Cerebellar nuclear complex (tissue), 1 donor: ENCODE data around the gene ERAS.

ENCODE experiments used
- DNase-seq, 2 experiments: peaks; one replicate each; lab custom pipeline; 2025; lab: John Stamatoyannopoulos, UW

The ERAS gene, protein sequence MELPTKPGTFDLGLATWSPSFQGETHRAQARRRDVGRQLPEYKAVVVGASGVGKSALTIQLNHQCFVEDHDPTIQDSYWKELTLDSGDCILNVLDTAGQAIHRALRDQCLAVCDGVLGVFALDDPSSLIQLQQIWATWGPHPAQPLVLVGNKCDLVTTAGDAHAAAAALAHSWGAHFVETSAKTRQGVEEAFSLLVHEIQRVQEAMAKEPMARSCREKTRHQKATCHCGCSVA

DNA sequence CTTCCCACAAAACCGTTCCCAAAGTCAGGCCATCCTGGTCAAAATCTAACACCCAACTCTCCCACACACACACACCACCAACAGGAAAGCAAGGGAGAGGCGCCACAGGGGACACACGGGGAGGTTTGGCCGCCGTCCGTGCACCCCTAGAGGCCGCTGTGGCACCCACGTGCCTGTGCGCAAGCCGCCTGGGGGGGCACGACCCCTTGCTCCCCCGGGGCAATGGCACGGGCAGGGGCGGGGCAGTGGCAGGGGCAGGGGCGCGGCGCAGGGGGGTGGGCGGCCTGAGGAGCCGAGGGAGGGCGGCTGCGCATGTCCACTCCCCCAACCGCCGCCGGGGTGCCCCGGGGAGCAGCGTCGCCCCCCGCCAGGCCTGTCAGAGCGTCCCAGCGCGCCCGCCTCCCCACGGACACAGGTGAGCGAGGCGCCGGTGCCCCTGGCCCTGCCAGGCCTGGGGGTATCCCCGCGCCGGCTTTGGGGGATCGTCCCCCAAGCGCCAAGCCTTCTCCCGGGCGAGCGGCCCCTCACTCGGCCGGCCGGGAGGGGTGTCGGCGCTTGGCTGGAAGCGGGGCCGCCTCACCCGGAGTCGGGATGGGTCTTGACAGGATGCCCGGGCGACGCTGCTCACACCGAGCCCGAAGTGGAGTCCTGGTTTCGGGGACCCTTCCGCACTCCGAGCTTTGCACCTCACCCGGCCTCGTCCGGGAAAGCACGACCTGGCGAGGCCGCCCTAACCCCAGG lies at the start of gene ERAS:
Gene ERAS (plus strand): TSS at position 379 of the 741 bp plus-strand sequence. CDS start 2,611 bp downstream, outside the sequence.
- DNase-seq: no peak

DNA sequence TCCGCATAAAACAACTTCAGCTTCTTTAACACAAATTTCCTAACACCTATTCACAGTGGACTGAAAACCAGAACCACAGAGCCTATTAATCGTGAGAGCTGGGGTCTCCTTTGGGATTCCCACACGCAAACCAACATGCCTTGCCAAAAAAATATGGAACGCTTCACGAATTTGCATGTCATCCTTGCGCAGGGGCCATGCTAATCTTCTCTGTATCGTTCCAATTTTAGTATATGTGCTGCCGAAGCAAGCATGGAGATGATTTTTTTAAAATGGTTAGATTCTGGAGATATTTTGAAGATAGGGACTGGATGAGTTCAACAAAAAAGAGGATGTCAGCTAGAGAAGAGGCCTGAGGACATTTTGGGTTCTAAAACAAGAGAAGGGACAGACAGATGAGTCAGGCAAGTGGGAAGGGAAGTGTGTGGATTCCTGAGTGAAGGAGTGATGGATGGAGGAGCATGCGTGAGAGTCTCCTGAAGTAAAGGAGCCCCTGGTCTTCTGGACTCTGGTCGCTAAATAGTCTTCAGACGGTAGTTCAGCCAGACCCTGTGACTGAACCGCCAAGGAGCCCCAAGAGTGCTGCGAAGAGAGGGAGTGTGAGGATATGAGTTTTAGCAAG lies 49.4 kb upstream of the ERAS start:
- no peak for DNase-seq

DNA sequence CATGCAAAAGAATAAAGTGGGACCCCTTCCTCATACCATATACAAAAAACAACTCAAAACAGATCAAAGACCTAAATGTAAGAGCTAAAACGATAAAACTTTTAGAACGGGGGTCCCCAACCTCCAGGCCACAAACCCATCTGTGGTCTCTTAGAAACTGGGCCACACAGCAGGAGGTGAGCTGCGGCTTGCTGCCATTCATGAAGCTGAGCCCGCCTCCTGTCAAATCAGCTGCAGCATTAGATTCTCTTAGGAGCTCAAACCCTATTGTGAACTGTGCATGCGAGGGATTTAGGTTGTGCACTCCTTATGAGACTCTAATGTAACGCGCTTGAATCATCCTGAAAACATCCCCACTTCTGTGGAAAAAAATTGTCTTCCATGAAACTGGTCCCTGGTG lies 46.9 kb upstream of the ERAS start:
- DNase-seq: no peak

DNA sequence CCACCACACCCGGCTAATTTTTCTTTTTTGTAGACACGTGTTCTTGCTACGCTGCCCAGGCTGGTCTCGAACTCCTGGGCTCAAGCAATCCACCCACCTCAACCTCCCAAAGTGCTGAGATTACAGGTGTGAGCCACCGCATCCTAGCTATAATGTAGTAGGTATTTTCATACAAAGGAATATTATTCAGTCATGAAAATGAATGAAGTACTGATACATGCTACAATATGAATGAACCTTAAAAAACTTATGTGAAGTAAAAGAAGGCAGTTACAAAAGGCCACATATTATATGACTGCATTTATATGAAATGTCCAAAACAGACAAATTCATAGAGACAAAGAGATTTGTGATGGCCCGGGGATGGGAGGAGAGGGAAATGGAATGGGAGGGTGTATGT lies 44.6 kb upstream of the ERAS start:
- no peak for DNase-seq

DNA sequence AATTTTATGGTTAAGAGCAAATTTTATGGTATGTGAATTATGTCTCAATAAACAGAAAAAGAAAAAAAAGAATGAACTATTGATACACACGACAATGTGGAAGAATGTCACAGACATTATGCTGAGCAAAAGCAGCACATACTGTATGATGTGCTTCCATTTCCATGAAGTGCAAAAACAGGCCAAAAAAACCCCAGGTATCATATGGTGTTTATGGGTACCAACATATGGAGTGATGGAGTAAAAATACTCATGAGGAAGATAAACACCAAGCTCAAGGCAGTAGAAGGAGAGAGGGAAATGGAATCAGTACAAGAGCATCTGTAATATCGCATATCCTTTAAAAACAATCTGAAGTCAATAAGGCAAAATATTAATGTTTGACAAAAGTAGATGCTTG lies 44.1 kb upstream of the ERAS start:
- DNase-seq: no peak

DNA sequence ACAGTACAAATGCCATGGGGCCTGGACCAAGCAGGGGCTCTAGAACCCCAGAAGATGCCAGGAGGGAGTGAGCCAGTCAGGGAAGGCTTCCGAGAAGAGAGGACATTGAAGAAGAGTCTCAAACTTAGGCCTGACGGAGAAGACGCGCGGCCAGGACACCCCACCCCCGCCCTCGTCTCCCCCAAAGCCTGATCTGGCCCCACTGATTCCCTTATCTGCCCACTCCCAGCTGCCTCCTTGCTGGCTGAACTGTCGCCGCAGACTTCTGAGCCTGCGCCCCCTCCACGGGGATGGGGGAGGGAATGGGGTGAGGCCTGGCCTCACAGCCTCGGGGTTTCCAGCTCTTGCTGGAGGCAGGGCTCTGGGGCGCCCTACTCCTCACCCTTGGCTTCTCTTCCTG lies 43.5 kb upstream of the ERAS start:
- no peak for DNase-seq

DNA sequence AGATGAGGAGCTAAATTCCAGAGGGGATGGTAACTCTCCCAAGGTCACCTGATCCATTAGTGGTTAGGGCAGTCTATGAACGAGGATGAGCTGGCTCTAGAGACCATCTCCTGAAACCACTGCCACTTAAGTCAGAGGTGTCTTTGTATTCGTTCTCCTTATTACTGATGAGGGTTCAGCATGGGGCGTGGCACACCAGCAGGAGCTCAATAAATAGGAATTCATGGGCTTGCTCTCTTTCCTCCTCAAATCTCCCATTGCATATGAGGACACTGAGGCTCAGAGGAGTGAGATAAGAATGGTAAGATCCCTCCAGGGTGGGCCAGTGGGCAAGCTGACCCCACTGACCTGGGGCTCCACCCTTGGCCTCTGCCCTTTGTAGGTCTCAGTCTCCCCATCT lies 41.6 kb upstream of the ERAS start:
- DNase-seq: no peak

DNA sequence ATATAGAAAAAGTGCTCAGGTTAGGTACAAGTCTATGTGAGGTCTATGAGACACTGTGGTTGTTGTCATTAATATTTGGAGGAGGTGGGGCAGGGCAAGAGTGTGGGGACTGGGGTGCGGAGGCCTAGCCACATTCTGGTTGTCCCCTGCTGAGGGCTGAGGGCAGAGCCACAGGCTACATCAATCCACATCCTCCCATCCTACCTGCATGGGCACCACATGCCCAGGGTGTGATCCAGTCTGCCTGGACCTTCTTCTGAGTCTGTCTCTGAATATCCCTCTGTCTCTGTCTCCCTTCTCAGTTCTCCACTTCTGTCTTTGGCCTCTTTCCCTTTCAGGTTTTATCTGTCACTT lies 41.1 kb upstream of the ERAS start:
- DNase-seq: no peak

DNA sequence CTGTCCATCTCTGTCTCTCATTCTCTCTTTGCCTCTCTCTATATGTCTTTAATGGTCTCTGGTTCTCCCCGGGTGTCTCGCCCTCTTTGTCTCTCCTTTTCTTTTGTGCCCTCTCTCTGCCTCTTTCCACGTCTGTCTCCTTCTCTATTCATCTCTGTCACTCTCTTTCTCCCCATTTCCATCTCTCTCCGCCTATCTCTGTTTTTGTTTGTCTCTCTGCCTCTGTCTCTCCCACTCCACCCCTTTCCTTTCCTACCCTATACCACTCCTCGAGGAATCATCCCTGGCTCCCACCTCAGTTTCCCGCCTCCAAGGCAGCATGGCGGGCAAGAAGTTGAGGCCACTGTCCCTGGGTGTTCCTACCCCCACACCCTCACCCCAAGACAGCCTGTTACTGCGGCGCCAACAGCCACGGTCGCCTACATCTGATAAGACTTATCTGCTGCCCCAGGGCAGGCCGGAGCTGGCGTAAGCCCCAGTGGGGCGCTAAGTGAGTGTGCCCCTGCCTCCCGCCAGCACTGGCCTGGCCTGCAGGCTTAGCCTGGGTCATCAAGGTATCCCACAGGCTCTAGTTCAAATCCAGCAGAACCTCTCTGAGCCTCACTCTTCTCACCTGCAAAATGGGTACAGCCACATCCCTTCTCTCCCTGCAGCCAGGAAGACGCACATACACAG lies 40.6 kb upstream of the ERAS start:
- no peak for DNase-seq

DNA sequence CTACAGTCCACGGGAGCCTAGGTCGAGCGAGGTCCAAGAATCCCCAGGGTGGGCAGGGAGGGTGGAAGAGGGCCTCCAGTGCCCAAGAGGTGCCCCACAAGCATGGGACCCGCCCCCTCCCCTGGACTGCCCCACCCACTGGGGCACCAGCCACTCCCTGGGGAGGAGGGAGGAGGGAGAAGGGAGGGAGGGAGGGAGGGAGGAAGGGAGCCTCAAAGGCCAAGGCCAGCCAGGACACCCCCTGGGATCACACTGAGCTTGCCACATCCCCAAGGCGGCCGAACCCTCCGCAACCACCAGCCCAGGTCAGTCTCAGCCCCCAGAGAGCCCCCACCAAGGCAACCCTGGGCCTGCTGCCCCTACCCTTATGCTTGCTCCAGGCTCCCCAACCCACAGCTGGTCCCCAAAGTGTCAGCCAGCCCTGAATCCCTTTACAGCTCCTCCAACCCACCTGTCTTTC lies 39.9 kb upstream of the ERAS start, which contains the start of gene GATA1:
Gene GATA1 (plus strand): TSS at position 250 of the 460 bp plus-strand sequence. CDS start 4,520 bp downstream, outside the sequence.
- no peak for DNase-seq

DNA sequence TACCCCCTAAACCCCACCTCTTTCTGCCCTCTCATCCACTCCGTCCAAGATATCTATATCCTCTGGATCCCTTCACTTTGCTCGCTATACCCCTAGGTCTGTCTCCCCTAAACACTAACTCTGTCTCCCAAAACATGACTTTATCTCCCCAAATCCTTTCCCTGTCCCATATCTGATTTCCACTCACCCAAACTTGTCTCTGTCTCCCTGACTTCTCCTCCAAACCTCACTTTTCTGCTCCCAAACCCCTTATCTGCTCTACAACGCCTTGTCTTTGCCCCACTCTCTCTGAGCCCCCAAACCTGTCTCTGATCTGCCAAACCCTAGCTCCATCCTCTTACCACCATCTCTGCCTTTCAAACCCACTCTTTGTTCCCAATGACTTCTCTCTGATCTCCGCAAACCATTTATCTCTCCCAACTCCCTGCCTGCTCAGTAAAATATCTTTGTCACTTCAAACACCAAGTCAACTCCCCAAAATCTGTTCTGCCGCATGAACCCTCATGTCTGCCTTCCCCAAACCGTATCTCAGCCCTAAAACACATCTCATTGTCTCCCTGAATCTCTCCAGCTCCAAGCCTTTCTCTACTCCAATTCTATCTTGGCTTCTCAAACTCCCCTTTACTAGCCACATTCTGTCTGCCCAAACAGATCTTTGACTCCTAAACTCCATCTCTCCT lies 39.3 kb upstream of the ERAS start:
- DNase-seq: no peak

DNA sequence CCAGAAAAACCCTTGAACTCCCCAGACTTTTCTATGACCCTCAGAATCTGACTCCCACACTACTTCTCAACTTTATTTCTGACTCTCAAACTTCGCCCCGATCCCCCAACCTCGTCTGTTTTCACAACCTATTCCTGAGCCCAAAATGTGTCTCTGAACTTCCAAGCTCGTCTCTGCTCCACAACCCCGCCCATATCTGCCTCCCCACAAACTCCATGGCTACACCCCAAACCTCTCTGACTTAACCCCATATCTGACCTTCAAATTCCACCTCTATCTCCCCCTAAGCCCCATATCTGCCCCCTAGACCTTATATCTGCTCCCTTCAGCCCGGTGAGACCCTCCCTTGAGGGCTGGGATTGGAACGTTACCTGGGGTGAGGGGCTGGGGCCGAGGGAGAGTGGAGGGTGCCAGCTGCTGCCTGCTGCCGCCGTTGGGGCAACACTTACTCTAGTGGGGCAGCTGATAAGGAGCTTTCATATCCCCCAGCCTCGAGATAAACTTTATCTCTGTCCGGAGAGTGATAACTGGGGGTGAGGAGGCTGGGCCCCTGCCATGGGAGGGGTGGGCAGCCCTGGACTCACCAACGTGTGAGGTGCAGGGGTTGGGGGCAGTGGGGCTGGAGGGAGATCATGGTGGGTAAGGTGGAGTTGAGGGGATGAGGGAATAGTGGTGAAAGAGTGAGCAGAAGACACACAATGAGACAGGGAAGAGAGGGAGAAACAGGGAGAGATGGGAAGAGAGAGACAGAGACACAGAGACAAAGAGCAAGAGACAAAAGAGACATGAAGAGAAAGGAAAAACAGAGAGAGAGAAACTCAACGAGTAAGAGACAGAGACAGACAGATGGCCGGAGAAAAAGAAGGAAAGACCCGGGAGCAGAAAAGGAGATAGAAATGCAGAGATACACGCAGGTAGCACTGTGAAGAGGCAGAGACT lies 38.5 kb upstream of the ERAS start:
- DNase-seq: no peak

DNA sequence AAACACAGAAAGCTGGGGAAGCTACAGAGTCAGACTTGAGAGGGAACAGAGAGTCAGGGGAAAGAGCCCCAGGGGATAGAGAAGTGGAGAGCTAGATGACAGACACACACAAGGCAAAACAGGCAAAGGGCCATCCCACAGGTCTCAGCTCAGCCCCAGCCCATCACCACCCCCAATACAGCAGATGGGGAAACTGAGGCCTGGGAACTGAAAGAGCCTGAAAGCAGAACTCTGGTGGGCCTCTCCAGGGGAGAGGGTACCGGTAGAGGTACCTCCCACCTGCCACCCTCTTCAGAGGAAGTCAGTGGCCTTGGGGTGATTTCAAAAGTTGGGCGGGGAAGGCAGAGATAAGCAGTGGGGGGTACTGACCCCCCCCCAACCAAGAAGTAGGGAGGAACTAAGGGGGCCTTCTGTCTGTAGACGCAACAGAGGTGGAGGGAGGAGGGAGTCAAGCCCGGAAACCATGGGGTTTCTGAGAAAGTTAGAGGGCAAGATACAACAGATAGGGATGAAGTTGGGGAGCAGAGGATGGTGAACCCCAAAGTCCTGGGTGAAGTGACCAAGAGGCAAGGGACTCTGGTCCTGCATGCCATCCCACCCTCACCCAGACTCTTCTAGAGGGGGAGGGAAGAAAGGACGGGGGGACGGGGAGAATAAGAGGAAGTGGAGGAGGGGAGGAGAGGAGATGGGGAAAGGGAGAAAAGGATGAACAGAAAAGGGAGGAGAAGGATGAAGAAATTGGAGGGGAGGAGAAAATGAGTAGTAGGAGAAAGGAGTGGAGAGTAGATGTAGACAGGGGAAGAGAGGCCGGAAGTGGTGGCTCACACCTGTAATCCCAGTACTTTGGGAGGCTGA lies 36.7 kb upstream of the ERAS start:
- no peak for DNase-seq

DNA sequence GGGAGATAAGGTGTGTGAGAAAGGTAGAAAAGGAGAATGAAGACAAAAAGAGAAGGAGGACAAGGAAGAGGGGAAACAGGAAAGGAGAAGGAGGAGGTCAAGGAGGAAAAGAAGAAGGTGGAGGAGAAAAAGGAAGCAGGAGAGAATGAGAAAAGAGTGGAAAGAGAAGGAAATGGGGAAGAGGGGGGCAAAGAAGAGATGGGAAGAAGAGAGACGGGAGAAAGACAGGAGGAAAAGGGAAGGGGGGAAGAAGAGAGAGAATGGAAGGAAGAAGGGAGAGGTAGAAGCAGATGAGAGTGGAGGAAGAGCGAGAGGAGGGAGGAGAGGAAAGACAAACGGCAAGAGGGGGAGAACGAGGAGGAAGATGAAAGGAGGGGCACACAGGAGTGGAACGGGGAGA lies 35.8 kb upstream of the ERAS start:
- no peak for DNase-seq

DNA sequence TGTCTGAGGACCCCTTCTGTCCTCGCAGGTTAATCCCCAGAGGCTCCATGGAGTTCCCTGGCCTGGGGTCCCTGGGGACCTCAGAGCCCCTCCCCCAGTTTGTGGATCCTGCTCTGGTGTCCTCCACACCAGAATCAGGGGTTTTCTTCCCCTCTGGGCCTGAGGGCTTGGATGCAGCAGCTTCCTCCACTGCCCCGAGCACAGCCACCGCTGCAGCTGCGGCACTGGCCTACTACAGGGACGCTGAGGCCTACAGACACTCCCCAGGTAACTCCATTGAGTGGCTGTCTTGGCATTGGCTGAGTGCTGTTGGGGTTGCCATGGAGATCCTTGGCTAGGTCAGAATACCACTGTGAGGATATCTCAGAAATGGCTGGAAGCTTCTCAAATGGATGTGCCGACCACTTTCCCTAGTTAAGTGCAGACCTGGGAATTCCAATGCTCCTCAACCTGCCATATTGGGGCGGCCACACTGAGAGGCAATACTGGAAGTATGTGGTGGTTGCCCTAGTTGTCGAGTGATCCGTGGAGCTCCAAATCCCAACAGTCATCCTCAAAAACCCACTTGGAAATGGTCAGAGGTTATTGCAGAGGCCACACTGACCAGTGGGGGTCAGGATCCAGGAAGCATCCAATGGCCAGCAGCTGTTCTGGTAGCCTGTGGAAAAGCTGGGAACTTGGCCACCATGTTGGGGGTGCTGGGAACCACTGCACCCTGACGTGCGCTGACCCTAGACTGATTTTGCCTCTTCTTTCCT lies 35.1 kb upstream of the ERAS start:
- DNase-seq: no peak

DNA sequence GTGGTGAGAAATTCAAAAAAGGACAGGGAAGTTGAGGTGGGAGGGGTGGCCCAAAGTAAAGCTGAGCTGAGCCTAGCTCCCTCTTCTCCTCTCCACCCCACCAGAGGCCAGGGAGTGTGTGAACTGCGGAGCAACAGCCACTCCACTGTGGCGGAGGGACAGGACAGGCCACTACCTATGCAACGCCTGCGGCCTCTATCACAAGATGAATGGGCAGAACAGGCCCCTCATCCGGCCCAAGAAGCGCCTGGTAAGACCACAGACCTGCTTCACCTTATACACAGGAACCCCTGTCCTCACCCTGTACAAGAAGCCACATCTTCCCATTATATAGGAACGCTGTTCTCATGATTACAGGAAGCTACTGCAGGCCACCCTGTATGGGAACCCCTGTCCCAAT lies 34.1 kb upstream of the ERAS start:
- no peak for DNase-seq

DNA sequence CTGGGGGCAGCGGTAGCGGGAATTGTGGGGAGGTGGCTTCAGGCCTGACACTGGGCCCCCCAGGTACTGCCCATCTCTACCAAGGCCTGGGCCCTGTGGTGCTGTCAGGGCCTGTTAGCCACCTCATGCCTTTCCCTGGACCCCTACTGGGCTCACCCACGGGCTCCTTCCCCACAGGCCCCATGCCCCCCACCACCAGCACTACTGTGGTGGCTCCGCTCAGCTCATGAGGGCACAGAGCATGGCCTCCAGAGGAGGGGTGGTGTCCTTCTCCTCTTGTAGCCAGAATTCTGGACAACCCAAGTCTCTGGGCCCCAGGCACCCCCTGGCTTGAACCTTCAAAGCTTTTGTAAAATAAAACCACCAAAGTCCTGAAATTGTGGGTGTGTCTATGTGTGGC lies 32.4 kb upstream of the ERAS start:
- no peak for DNase-seq

DNA sequence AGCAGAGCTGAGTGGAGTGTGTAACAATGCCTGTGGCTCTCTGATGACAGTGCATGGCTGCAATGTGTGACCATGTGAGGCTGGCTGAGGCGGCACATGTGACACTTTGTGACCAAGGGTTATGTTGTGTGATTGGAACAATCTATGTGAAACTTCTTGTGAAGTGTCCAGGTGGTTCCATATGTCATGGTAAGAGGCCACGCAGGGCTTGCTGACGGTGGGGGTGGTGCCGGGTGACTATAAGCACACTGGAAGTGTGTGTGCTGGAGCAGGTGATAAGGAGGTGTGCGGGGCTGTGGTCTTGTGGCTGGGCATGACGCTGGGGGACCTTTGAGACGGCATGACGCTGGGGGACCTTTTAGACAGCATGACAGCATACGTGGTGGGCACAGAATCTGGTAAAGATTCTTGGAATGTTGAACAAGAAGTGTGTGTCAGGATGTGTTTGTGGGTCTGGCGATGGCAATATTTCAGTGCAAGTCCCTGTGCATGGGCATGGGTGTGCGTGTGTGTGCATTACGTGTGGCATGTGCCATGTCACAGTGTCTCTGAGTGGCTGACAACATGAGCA lies 31.9 kb upstream of the ERAS start:
- no peak for DNase-seq
